Stimulated activated CD4-positive, alpha-beta T cell treated with anti-CD3 and anti-CD28 coated beads, Interleukin-2, amount 100 ng/mL, for 4 hours (primary cell): ENCODE data around the gene CFH.
"Not testable (repeated sequence)": the region's sequence is repeated elsewhere in the genome, so short reads cannot be mapped to it uniquely, and the experiment has no call there.

Experiments used
- DNase-seq: peaks from one replicate; pipeline ENCODE4 v3.0.0-alpha.2; 2020; ENCODE audit warnings: low read depth

CFH gene

DNA sequence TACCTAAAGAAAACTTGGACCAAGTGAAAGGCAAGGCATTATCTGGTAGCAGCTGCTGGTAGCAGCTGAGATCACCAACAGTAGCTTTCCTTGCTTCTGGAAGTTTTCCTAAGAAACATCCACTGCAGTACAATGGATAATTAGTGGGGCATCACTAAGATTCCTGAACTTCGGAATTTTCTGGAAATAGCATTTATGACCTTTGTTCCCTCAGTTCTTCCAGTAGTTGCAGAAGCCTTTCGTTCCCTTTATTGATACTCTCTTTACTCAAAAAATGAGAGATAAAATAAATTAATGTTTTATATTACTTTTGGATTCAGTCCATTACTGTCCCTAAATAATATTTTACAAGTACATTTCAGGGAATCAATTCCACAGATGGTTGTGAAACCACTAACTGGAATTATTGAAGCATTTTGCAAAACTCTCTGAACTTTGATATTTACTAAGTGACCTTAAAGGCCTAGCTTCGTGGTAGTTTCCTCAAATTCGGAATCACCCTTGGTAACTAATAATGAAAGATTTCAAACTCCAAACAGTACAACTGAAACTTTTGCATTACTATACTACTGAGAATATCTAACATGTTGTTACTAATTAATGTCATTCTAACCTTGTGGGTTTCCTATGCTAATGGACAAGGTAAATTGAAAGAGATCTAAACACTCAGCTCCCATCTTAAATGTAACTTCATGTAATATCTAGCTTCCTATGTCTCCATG, 113.3 kb downstream of the CFH start:
- DNase-seq, result not testable (repeated sequence)

DNA sequence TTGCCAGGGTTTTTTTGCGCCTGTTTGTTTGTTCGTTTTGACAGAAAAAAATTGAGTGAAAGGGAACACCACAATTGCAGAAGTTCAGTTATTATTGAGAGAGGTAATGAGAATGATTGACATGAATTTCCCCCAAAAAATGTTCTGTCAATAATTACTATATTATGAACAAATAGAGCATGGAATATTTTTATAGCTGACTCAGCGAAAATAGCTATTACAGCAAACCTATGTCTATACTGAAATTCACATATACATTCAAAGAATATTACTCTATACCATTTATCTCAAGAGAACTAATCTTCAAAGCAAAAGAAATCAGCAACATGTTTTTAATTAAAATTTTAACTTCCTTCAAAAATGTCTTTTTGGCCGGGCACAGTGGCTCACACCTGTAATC, 118.0 kb downstream of the CFH start:
- not testable (repeated sequence) for DNase-seq

DNA sequence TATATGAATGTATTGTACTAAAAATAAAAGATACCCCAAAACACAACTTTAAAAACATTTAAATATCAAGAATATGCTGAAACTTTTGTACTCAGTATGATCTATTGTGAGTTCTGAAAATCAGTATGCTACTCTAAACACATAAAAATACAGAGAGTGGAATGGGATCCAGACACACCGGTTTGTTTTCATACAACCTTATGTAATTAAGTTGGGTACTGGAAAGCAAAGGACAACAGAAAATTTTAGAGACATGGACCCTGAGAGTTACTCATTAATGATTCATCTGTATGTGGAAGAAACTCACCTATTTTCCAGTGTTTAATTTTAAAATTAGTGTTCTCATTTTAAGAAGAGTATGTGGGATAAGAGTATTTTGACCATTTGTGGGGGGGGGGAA, 121.9 kb downstream of the CFH start:
- DNase-seq, result no peak

DNA sequence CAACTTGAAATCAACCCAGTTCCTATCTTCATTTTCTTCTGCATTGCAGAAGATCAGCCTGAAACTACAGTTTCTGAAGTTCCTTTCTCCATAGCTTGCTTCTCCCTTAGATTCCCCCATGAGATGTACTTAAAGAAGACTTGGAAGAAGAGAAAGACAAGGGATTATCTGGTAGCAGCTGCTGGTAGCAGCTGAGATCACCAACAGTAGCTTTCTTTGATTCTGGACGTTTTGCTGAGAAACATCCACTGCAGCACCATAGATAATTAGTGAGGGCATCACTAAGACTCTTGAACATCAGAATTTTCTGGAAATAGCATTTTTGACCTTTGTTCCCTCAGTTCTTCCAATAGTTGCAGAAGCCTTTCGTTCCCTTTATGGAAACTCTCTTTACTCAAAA, 122.3 kb downstream of the CFH start:
- no peak for DNase-seq

DNA sequence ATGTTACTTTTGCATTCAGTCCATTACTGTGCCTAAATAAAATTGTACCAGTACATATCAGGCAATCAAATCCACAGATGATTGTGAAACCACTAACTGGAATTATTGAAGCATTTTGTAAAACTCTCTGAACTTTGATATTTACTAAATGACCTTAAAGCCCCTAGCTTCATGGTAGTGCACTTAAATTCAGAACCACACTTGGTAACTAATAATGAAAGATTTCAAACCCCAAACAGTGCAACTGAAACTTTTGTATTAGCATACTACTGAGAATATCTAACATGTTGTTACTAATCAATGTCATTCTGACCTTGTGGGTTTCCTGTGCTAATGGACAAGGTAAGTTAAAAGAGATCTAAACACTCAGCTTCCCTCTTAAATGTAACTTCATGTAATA, 122.8 kb downstream of the CFH start, which contains the start of gene CFHR3:
CFHR3 (plus strand) TSS at position 238 of the 400 bp plus-strand sequence; CDS start at position 285, 47 bp downstream.
- DNase-seq, result no peak

DNA sequence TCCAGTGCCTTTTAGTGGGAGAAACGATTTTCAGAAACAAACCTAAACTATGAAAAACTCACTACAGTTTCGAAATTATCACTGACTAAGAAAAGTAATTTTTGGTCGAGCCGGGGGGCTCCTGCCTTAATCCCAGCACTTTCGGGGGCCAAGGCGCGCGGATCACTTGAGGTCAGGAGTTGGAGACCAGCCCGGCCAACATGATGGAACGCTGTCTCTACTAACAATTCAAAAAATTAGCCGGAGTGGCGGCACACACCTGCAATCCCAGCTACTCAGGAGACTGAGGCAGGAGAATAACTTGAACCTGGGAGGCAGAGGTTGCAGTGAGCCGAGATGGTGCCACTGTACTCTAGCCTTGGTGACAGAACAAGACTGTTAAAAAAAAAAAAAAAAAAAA, 125.8 kb downstream of the CFH start:
- DNase-seq, result no peak

DNA sequence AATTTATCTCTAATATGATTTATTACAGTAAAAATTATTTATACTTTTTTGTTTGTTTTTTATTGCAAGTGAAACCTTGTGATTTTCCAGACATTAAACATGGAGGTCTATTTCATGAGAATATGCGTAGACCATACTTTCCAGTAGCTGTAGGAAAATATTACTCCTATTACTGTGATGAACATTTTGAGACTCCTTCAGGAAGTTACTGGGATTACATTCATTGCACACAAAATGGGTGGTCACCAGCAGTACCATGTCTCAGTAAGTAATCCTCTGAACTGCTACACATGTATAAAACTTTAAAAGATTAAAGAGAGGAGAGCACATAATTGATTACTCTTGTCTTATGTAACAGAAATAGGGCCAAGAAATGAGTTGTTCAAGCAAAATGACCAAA, 127.2 kb downstream of the CFH start:
- no peak for DNase-seq

DNA sequence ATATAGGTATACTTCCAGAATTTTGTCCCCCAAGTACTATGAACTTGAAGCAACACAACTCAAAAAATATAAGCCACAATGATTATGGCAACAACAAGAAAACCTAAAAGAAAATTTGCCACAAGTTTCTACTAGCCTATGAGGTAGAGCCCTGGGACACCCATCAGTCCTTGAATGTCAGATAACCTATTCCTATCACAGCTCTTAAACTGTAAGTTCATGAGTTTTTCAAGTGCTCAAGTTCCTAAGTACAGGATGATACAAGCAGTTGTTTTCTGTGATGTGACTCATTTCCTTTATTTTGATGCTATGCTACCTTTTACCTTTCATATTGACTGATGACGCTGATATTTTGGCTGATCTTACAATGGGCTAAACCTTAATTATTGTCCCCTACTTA, 139.4 kb downstream of the CFH start:
- not testable (repeated sequence) for DNase-seq

DNA sequence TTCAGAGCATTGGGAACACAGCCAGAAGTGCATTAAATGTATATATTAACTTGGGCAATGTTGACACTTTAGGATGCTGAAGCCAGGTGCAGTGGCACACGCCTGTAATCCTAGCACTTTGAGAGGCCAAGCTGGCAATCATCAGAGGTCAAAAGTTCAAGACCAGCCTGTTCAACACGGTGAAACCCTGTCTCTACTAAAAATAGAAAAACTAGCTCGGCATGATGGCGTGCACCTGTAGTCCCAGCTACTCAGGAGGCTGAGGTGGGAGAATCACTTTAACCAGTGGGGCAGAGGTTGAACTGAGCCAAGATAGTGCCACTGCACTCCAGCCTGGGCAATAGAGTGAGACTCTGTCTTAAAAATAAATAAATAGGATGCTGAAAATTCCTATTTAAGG, 142.3 kb downstream of the CFH start:
- not testable (repeated sequence) for DNase-seq
